GM19043 (cell line): Measurements from ENCODE around the gene EOMES.

ENCODE experiments used
- ATAC-seq: cut with Tn5 transposase; IDR thresholded peaks from one replicate; pipeline ENCODE4 v1.9.1; 2021; ENCODE audit warnings: low read depth; ENCODE audit not compliant: unreplicated experiment

Gene EOMES

GRCh38 chr3:27720899-27721716, 1.0 kb downstream of the EOMES start:
- no peak for ATAC-seq

GRCh38 chr3:27719314-27720003, 2.7 kb downstream of the EOMES start:
- ATAC-seq: no peak

GRCh38 chr3:27718459-27718858, 3.7 kb downstream of the EOMES start:
- no peak for ATAC-seq

GRCh38 chr3:27717200-27717852, 4.8 kb downstream of the EOMES start:
- no peak for ATAC-seq

- ATAC-seq: no peak
Measured at GRCh38 chr3:27716309-27716708, 5.8 kb downstream of the EOMES start.

GRCh38 chr3:27715863-27716262, 6.3 kb downstream of the EOMES start:
- ATAC-seq: no peak

GRCh38 chr3:27715454-27715806, 6.7 kb downstream of the EOMES start:
- ATAC-seq: no peak

- ATAC-seq: no peak
Measured at GRCh38 chr3:27714692-27715453, 7.2 kb downstream of the EOMES start.

- ATAC-seq: no peak
Measured at GRCh38 chr3:27714146-27714526, 8.0 kb downstream of the EOMES start.

- ATAC-seq: no peak
Measured at GRCh38 chr3:27713435-27714145, 8.5 kb downstream of the EOMES start.

- ATAC-seq: no peak
Measured at GRCh38 chr3:27713078-27713423, 9.1 kb downstream of the EOMES start.

GRCh38 chr3:27712136-27713077, 9.7 kb downstream of the EOMES start:
- ATAC-seq: peak; percentile 91

GRCh38 chr3:27708250-27708649, 13.9 kb downstream of the EOMES start:
- no peak for ATAC-seq

GRCh38 chr3:27699067-27699466, 23.1 kb downstream of the EOMES start:
- ATAC-seq: no peak

GRCh38 chr3:27696906-27697305, 25.2 kb downstream of the EOMES start:
- no peak for ATAC-seq

GRCh38 chr3:27695636-27696035, 26.5 kb downstream of the EOMES start:
- no peak for ATAC-seq

- ATAC-seq: no peak
Measured at GRCh38 chr3:27688053-27688452, 34.1 kb downstream of the EOMES start.

- no peak for ATAC-seq
Measured at GRCh38 chr3:27686642-27687041, 35.5 kb downstream of the EOMES start.

- ATAC-seq: no peak
Measured at GRCh38 chr3:27685474-27685873, 36.6 kb downstream of the EOMES start.
